Dermis microvascular lymphatic vessel endothelial cell (primary cell): ENCODE data around the gene FKBP5. TPM values are rescaled to one million over a fixed set of nuclear protein-coding genes. Genes with fewer than 3 reads are reported as not detected.
"Not testable (repeated sequence)": the region's sequence is repeated elsewhere in the genome, so short reads cannot be mapped to it uniquely, and the experiment has no call there.

Experiments used
- DNase-seq, 2 donors: peaks; one replicate each; pipeline versions ENCODE4 v3.0.0 to v3.0.0-alpha.2; 2010; ENCODE audit warnings: low read depth in 2 of 2
- total RNA-seq: library from RNA; depleted of rRNA; stranded (reverse); fragments of >200 nt; gene quantifications from 2 replicates; pipeline ENCODE4 v1.2.1, GENCODE V29; 2014

Gene FKBP5
- total RNA-seq, 1 donor from 2014 or later = 40.3 TPM

DNA sequence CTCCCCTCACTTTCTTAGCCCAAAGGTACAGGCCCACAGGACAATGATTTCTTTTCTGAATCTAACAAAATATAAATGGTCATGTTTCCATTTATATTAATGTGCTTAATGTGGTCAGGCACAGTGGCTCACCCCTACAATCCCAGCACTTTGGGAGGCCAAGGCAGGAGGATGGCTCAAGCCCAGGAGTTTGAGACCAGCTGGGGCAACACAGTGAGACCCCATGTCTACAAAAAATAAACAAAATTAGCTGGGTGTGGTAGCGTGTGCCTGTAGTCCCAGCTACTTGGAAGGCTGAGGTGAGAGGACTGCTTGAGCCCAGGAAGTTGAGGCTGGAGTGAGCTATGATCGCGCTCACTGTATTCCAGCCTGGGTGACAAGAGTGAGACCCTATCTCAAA is 98.8 kb downstream of the FKBP5 start:
- no peak for DNase-seq

- DNase-seq = no peak
Observed at GRCh38 chr6:35589201-35589739, 99.4 kb downstream of the FKBP5 start.

GRCh38 chr6:35587167-35587566 is 101.5 kb downstream of the FKBP5 start:
- no peak for DNase-seq

GRCh38 chr6:35586542-35586941 is 102.2 kb downstream of the FKBP5 start:
- DNase-seq = no peak

- DNase-seq = no peak
Observed at GRCh38 chr6:35585658-35586057, 103.1 kb downstream of the FKBP5 start.

DNA sequence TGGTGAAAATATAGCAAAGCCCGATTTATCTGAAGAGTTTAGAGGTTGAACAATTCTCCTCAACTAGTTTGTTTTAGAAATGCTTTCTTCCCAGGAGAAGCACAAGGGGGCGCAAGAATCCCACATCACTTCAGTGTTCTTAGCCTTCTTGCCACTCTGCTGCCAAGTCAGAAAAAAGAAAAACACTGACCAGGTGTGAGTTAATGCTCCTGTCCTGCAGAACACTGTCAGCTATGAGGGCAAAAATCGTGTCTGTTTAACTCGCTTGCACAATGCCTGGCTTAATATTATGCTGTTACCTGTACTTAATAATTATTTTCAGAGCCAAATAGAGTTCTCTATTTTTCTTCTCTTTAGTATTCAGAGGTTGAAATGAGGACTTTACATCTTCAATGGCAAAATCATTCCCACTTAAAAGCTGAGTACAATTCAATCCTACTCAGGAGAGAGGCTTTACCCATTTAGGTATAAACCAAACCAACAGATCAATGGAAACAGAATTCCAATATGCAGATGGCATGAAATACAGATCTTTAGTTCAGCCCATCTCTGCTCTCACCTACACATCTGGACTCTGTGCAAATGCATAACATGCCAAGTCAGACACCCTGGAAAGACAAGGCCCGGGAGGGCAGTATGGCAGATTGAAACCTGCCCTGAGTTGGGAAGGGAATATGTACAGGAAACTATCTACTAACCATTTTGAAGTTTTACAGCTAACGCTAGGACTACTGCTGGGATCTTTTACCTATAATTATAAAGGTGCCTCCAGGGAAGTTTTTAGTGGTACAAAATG is 104.6 kb downstream of the FKBP5 start:
- peak; percentile 74 to 86 for DNase-seq

GRCh38 chr6:35582315-35582714 is 106.4 kb downstream of the FKBP5 start:
- no peak for DNase-seq

- DNase-seq = no peak
Observed at GRCh38 chr6:35581633-35582032, 107.1 kb downstream of the FKBP5 start.

DNA sequence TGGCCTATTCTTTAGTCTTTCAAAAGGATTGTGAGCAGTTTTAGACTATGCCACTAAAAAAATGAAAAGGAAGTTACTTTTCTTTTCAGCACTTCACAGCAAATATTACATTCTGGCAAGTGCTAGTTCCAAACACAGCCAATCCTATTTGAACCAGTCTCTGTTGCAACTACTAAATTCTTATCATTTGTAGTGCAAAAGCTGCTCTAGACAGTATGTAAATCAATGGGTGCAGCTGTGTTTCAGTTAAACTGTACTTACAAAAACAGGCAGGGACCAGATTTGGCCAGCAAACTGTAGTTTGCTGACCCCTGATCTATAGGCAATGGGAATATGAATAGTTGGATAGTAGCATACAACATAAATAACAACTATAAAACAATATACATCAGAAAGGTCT is 107.9 kb downstream of the FKBP5 start:
- DNase-seq = no peak

GRCh38 chr6:35576682-35577081 is 112.0 kb downstream of the FKBP5 start:
- no peak for DNase-seq

- no peak for DNase-seq
Observed at GRCh38 chr6:35573495-35574110, 115.1 kb downstream of the FKBP5 start.

DNA sequence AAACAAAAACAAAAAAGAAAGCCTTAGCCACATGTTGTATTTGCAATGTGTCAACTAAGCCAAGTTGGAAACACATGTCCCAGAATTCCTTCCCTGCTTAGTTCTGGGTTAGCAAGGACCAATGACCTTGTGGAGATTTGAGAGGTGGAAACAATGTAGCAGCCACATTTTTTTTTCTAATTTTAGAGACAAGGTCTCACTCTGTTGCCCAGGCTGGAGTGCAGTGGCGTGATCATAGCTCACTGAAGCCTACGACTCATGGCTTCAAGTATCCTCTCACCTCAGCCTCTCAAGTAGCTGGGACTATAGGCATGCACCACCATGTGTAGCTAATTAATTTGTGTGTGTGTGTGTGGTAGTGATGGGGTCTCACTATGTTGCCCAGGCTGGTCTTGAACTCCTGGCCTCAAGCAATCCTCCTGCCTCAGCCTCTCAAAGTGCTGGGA is 117.8 kb downstream of the FKBP5 start:
- not testable (repeated sequence) for DNase-seq

DNA sequence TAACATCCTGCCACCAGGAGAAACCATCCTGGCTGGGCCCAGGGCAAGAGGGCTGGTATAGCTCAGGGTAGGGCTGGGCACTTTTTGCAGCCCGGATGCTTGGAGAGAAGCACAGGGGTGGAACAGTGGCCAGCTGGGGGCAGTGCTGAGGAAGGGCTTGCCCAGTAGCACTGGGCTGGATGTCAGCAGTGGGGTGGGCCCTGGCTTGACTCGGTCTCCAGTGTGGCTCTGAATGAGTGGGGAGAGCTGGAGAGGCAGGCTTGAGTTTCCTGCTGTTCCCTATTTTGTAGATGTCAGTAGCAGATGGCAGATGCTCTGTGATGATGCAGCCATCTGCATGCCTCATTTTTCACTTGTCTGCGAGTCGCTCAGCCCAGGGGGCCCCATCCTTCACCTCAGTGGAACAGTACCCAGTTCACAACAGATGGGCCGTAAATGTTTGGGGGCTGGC is 119.7 kb downstream of the FKBP5 start:
- peak; percentile 10 to 35 for DNase-seq

- no peak for DNase-seq
Observed at GRCh38 chr6:35566794-35567193, 121.9 kb downstream of the FKBP5 start.

GRCh38 chr6:35564733-35565132 is 124.0 kb downstream of the FKBP5 start:
- no peak for DNase-seq

- DNase-seq = no peak
Observed at GRCh38 chr6:35562060-35562459, 126.7 kb downstream of the FKBP5 start.

DNA sequence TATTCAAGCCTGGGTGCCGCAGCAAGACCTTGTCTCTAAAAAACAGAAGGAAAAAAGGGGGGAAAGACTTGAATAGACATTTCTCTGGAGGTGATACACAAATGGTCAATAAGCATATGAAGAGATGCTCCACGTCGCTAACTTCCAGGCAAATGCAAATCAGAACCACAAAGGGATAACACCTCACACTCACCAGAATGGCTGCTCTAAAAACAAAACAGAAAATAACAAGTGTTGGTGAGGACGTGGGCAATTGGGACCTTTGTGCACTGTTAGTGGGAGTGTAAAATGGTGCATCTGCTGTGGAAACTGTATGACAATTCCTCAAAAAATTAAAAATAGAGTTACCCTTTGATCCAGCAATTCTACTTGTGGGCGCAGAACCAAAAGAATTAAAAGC is 127.6 kb downstream of the FKBP5 start:
- no peak for DNase-seq

DNA sequence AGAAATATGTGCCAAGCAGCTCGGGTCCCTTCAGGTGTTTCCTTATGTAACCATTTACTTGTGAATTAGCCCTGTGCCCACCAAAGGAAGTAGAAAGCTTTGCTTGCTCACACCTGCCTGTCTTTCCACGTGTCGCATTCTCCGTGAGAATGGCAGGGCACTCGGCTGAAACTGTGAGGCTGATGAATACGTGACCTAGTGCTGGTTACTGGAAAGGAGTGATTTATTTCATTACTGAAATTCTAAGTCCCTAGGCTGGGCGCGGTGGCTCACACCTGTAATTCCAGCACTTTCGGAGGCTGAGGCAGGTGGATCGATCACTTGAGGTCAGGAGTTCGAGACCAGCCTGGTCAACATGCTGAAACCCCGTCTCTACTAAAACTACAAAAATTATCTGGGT is 130.1 kb downstream of the FKBP5 start:
- no peak for DNase-seq

- DNase-seq = no peak
Observed at GRCh38 chr6:35557239-35557638, 131.5 kb downstream of the FKBP5 start.

- DNase-seq = no peak
Observed at GRCh38 chr6:35554811-35555210, 133.9 kb downstream of the FKBP5 start.

GRCh38 chr6:35553315-35553714 is 135.4 kb downstream of the FKBP5 start:
- DNase-seq = no peak

- DNase-seq = peak; percentile 25 to 52
Observed at GRCh38 chr6:35552285-35552917, 136.3 kb downstream of the FKBP5 start.
